PFSK-1 (cell line): ENCODE measurements around the gene GRIN2A.

Experiments
- FOXP2 ChIP-seq: optimal IDR thresholded peaks from 2 replicates; pipeline ENCODE3; 2011; ENCODE audit warnings: borderline replicate concordance, control low read depth, inconsistent platforms; ENCODE audit not compliant: insufficient read depth; ENCODE audit errors: extremely low read length, extremely low read depth
- POLR2AphosphoS5 ChIP-seq: IDR thresholded peaks from 2 replicates; pipeline ENCODE4 v1.6.1; 2012; ENCODE audit warnings: low read depth, mild to moderate bottlenecking, control low read depth, low read length, moderate library complexity
- SIN3A ChIP-seq: IDR thresholded peaks from 2 replicates; pipeline ENCODE4 v1.6.1; 2012; ENCODE audit warnings: mild to moderate bottlenecking, low read length, moderate library complexity, borderline replicate concordance; ENCODE audit not compliant: insufficient read depth
- TAF1 ChIP-seq: IDR thresholded peaks from 2 replicates; pipeline ENCODE4 v1.6.1; 2012; ENCODE audit warnings: low read length, control low read depth, borderline replicate concordance; ENCODE audit not compliant: insufficient read depth
- TF ChIP-seq, protein P1 (sequence below), 2 experiments: IDR thresholded peaks; 2 replicates each; pipeline versions ENCODE4 v1.6.1 to v1.8.0; 2011 to 2012; ENCODE audit warnings: low read depth in 2 of 2, low read length in 2 of 2, control low read depth in 1 of 2, inconsistent platforms in 1 of 2, mild to moderate bottlenecking in 1 of 2, moderate library complexity in 1 of 2; ENCODE audit not compliant: insufficient read depth in 1 of 2

Gene GRIN2A

DNA sequence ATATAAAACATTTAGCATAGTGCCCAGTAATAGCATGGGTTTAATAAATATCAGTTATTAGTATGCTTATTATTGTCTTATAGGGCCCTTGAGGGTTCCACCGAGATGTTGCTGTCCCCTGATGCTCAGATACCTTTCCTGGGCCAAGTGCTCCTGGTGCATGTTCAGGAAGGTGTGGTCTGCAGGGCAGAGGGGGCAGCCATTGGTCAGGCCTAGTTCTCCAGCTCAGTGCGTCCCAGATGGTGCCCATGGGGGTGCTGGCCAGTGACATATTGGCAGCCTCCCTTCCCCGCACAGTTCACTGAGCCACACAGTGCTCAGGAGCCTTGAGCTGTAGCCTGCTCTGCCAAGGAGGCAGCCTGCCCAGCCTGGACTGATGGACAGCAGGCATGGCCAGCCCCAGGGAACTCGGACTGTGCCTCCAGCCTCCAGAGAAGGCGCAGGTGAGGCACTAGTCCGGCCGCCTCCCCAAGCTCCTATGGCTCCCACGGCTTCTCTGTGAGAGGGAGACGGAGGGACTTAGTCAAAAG lies 7.7 kb upstream of the GRIN2A start:
- TF ChIP-seq SIN3A (no peak), TAF1 (no peak), FOXP2 (no peak), POLR2AphosphoS5 (no peak)
- TF ChIP-seq, protein P1, sequence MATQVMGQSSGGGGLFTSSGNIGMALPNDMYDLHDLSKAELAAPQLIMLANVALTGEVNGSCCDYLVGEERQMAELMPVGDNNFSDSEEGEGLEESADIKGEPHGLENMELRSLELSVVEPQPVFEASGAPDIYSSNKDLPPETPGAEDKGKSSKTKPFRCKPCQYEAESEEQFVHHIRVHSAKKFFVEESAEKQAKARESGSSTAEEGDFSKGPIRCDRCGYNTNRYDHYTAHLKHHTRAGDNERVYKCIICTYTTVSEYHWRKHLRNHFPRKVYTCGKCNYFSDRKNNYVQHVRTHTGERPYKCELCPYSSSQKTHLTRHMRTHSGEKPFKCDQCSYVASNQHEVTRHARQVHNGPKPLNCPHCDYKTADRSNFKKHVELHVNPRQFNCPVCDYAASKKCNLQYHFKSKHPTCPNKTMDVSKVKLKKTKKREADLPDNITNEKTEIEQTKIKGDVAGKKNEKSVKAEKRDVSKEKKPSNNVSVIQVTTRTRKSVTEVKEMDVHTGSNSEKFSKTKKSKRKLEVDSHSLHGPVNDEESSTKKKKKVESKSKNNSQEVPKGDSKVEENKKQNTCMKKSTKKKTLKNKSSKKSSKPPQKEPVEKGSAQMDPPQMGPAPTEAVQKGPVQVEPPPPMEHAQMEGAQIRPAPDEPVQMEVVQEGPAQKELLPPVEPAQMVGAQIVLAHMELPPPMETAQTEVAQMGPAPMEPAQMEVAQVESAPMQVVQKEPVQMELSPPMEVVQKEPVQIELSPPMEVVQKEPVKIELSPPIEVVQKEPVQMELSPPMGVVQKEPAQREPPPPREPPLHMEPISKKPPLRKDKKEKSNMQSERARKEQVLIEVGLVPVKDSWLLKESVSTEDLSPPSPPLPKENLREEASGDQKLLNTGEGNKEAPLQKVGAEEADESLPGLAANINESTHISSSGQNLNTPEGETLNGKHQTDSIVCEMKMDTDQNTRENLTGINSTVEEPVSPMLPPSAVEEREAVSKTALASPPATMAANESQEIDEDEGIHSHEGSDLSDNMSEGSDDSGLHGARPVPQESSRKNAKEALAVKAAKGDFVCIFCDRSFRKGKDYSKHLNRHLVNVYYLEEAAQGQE (IDR thresholded peaks at IDR 0.05; ENCODE audit: insufficient read depth in 1 of 2, low read depth in 2 of 2, low read length in 2 of 2) = no peak

DNA sequence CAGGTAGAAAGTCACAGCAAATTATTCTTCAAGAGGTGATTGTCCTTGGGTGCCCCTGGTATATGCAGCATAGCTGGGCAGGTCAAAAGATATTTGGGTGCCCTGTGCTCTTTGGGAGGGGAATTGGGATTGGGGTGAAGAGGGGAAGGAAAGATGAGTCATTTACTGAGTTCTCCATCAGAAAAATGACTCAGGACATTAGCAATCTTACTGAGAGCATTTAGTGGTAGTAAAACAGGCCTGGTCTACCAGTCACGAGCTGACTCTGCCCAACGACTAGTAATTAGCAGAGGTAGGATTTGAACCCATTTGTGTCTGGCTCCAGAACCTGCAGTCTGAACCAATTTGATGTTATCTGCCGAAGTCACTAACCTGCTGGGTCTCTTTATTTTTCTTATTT lies 6.0 kb upstream of the GRIN2A start:
- TF ChIP-seq TAF1 = no peak
- TF ChIP-seq POLR2AphosphoS5 = no peak
- TF ChIP-seq FOXP2 = no peak
- no peak for TF ChIP-seq SIN3A
- TF ChIP-seq, protein P1 (IDR thresholded peaks at IDR 0.05; ENCODE audit: insufficient read depth in 1 of 2, low read depth in 2 of 2, low read length in 2 of 2) = no peak

DNA sequence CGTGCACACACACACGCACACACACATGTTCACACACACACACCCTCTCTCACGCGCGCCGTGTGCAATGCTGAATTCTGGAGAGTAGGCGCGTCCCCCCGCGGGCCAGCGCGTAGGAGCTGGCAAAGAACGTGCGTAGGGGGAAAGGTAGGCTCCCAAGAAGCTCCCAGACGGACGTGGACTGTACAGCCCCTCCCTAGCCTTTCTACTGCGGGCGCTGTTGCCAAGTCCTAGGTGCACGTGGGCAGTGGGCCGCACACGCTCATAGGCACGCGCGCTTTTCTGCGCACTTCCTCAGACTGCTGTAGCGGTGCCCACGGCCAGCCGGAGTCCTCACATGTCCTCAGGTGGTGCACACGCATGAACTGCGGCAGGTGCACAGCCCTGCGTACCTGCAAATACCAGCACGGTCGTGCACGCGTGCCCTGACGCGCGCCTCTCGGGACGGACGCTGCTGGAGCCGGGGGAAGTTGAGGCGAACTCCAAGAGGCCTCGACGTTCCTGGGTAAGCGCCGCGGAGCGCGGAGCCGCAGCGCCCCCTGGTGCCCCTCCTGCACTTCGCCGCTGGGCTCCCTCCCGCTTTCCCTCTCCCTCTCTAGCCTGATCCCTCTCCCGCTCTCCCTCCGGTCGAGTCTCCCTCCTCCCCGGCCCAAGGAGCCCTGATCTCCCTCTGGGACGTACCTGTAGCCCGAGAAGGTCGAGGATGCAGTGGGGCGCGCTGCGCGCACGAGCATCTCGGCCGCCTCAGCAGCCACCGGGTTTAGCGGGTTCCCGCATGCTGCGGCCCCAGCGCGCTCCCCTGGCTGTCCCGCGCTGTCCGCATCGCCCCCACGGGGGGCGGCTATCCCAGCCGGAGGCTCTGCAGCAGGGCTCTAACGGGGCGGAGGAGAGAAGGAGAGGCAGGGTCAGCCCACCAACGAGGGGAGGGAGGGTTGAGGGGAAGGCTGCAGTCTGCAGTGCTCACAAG lies 749 bp downstream of the GRIN2A start:
- TF ChIP-seq POLR2AphosphoS5 = no peak
- TF ChIP-seq, protein P1 (IDR thresholded peaks at IDR 0.05; ENCODE audit: insufficient read depth in 1 of 2, low read depth in 2 of 2, low read length in 2 of 2) = no peak
- TF ChIP-seq TAF1 = no peak

DNA sequence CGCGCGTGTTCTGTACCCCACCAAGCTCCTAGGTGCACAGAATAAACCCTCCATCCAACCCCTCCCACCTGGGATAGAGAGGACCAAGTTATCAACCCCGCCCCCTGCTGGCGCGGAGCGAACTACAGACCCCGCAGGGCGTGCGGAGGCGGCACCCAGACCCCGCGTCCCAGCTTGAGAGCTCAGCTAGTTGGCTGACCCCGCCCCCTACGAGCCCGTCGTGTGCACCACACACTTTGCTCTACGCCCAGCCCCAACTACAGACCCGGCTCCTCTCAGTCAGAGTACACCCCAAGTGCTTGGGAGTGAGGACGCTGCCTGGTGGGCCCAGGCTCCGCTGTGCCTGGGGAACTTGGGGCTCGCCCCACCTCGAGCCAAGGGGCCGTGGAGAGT lies 1.5 kb downstream of the GRIN2A start:
- no peak for TF ChIP-seq SIN3A
- TF ChIP-seq POLR2AphosphoS5 = no peak
- no peak for TF ChIP-seq FOXP2
- TF ChIP-seq, protein P1 (IDR thresholded peaks at IDR 0.05; ENCODE audit: insufficient read depth in 1 of 2, low read depth in 2 of 2, low read length in 2 of 2) = no peak
- TF ChIP-seq TAF1 = no peak
